ENCODE data around the gene C1orf159.

Gene C1orf159

GRCh38 chr1:1129381-1129821 lies 13.5 kb upstream of the C1orf159 start:
- Histone ChIP-seq H3K27me3 (peaks cover 0 to 52% of the 10 kb centered on the region in 2 donors), H3K36me3 (no peaks in the 10 kb centered on the region), H3K4me3 (no peak overlapping the region), H3K4me1 (peaks cover 0 to 9% (median 0%) of the 10 kb centered on the region in 4 donors), H3K9me3 (no peaks in the 10 kb centered on the region), H3K27ac (no peak overlapping the region)
- no peak for DNase-seq
- intact Hi-C loops (cut with DNase I; ENCODE audit: low total_unique reads): no loop called here
- TF ChIP-seq CTCF (IDR thresholded peaks at IDR 0.05): no peak

GRCh38 chr1:1128454-1129139 lies 12.7 kb upstream of the C1orf159 start:
- H3K9me3 ChIP-seq: no peaks in the 10 kb centered on the region
- intact Hi-C loops (cut with DNase I; ENCODE audit: low total_unique reads): no loop called here
- H3K27me3 ChIP-seq: peaks cover 0 to 49% of the 10 kb centered on the region in 2 donors
- H3K4me1 ChIP-seq: peaks cover 0 to 8% (median 0%) of the 10 kb centered on the region in 4 donors
- H3K27ac ChIP-seq: no peak overlapping the region
- TF ChIP-seq CTCF (IDR thresholded peaks at IDR 0.05): no peak
- DNase-seq: no peak
- H3K4me3 ChIP-seq: no peak overlapping the region
- H3K36me3 ChIP-seq: no peaks in the 10 kb centered on the region

GRCh38 chr1:1127551-1128451 lies 11.9 kb upstream of the C1orf159 start:
- no peak for TF ChIP-seq CTCF (IDR thresholded peaks at IDR 0.05)
- Histone ChIP-seq H3K27me3 (peaks cover 0 to 46% of the 10 kb centered on the region in 2 donors), H3K36me3 (no peaks in the 10 kb centered on the region), H3K4me3 (no peak overlapping the region), H3K4me1 (peaks cover 0 to under 1% (median 0%) of the 10 kb centered on the region in 4 donors), H3K27ac (no peak overlapping the region), H3K9me3 (no peaks in the 10 kb centered on the region)
- no peak for DNase-seq
- intact Hi-C loops (cut with DNase I; ENCODE audit: low total_unique reads): no loop called here

GRCh38 chr1:1125945-1126344 lies 10.1 kb upstream of the C1orf159 start:
- DNase-seq: no peak
- Histone ChIP-seq H3K27ac (no peak overlapping the region), H3K4me1 (peaks cover 0 to 12% (median 4%) of the 10 kb centered on the region in 4 donors), H3K36me3 (no peaks in the 10 kb centered on the region), H3K4me3 (no peak overlapping the region), H3K27me3 (peaks cover 0 to 48% of the 10 kb centered on the region in 2 donors), H3K9me3 (no peaks in the 10 kb centered on the region)
- intact Hi-C loops (cut with DNase I; ENCODE audit: low total_unique reads): no loop called here
- no peak for TF ChIP-seq CTCF (IDR thresholded peaks at IDR 0.05)

- DNase-seq: no peak
- TF ChIP-seq CTCF (IDR thresholded peaks at IDR 0.05): no peak
These were observed 9.1 kb upstream of the C1orf159 start for GRCh38 chr1:1124786-1125642.

More at GRCh38 chr1:1124786-1125642, 9.1 kb upstream of the C1orf159 start:
- Histone ChIP-seq H3K27ac (no peak overlapping the region), H3K9me3 (no peaks in the 10 kb centered on the region), H3K27me3 (peaks cover 0 to 50% of the 10 kb centered on the region in 2 donors), H3K36me3 (no peaks in the 10 kb centered on the region), H3K4me1 (peaks cover 0 to 12% (median 4%) of the 10 kb centered on the region in 4 donors), H3K4me3 (no peak overlapping the region)
- intact Hi-C loops (cut with DNase I; ENCODE audit: low total_unique reads): loop anchor here (5.0 kb wide), 2 partner anchors 107 to 167 kb away; partner anchors contain the start of genes B3GALT6 and SDF4

Measured in tibial artery (tissue), 4 donors.